OCI-LY7 (cell line): ENCODE measurements around the gene UACA. TPM values are rescaled to one million over a fixed set of nuclear protein-coding genes. Genes with fewer than 3 reads are reported as not detected.

Experiments
- BruUV-seq: library from RNA; stranded (reverse); fragments of 400-500 nt; replicated peaks from 2 replicates; lab custom pipeline; 2021; lab: Mats Ljungman, UMichigan
- CTCF ChIA-PET: fragments of 300-600 bp; sonication (Branson Sonifier 250); formaldehyde crosslinking; loops from one replicate; lab custom pipeline; 2022; ENCODE audit warnings: antibody characterized with exemption; ENCODE audit not compliant: unreplicated experiment; lab: Charles Lee
- POLR2A ChIA-PET: fragments of 300-600 bp; sonication (Branson Sonifier 250); formaldehyde crosslinking; loops from one replicate; lab custom pipeline; 2022; ENCODE audit warnings: antibody characterized with exemption; lab: Charles Lee
- DNase-seq: peaks from one replicate; pipeline ENCODE4 v3.0.0-alpha.2; 2015; ENCODE audit warnings: low spot score
- H2AFZ ChIP-seq: fragments of 200-600 bp; sonication (generic), shearing (Covaris generic); 2 replicates; pipeline ENCODE4 v1.6.1; 2014; ENCODE audit warnings: mild to moderate bottlenecking, antibody characterized with exemption, low read length, moderate library complexity
- H3K27ac ChIP-seq: fragments of 200-600 bp; sonication (generic); 2 replicates; pipeline ENCODE4 v1.5.1; 2014; ENCODE audit warnings: mixed run types, low read depth, mild to moderate bottlenecking, moderate library complexity, low read length, inconsistent platforms; ENCODE audit not compliant: poor library complexity, severe bottlenecking
- H3K36me3 ChIP-seq: fragments of 200-600 bp; sonication (generic); 2 replicates; pipeline ENCODE4 v1.6.1; 2014; ENCODE audit warnings: mild to moderate bottlenecking, antibody characterized with exemption, low read length, moderate library complexity, mixed read lengths; ENCODE audit not compliant: insufficient read depth
- H3K4me1 ChIP-seq: fragments of 200-600 bp; sonication (generic); 2 replicates; pipeline ENCODE4 v1.5.1; 2014; ENCODE audit warnings: mild to moderate bottlenecking, low read length; ENCODE audit not compliant: insufficient read depth, poor library complexity, severe bottlenecking
- H3K4me2 ChIP-seq: fragments of 200-600 bp; sonication (generic); 2 replicates; pipeline ENCODE4 v1.6.1; 2014; ENCODE audit warnings: mild to moderate bottlenecking, low read length
- H3K4me3 ChIP-seq: fragments of 200-600 bp; sonication (generic); 2 replicates; pipeline ENCODE4 v1.5.1; 2014; ENCODE audit warnings: mild to moderate bottlenecking, low read depth, low read length; ENCODE audit not compliant: poor library complexity, severe bottlenecking
- H3K79me2 ChIP-seq: fragments of 200-600 bp; sonication (generic); 2 replicates; pipeline ENCODE4 v1.6.1; 2016; ENCODE audit warnings: low read depth, mild to moderate bottlenecking, low read length, moderate library complexity, mixed read lengths; ENCODE audit not compliant: insufficient read depth
- H3K9me2 ChIP-seq: fragments of 200-600 bp; sonication (generic); 2 replicates; pipeline ENCODE4 v1.6.1; 2016; ENCODE audit warnings: mild to moderate bottlenecking, low read length, mixed read lengths; ENCODE audit not compliant: insufficient read depth
- H3K9me3 ChIP-seq: fragments of 200-600 bp; sonication (generic); 2 replicates; pipeline ENCODE4 v1.6.1; 2014; ENCODE audit warnings: mild to moderate bottlenecking, mixed run types, low read length, mixed read lengths
- H4K20me1 ChIP-seq: fragments of 200-600 bp; sonication (generic); 2 replicates; pipeline ENCODE4 v1.6.1; 2014; ENCODE audit warnings: mild to moderate bottlenecking, antibody characterized with exemption, low read length, moderate library complexity, mixed read lengths; ENCODE audit not compliant: insufficient read depth
- CTCF ChIP-seq: fragments of 200-600 bp; sonication (generic); conservative IDR thresholded peaks from 2 replicates; pipeline ENCODE4 v1.5.1; 2014; ENCODE audit warnings: mild to moderate bottlenecking, antibody characterized with exemption, low read length, moderate library complexity, mixed read lengths
- EZH2phosphoT487 ChIP-seq: fragments of 200-600 bp; sonication (generic); IDR thresholded peaks from 2 replicates; pipeline ENCODE4 v1.6.1; 2018; ENCODE audit warnings: low read depth, borderline replicate concordance, mild to moderate bottlenecking, mixed run types, antibody characterized with exemption, low read length, moderate library complexity, mixed read lengths
- intact Hi-C: fragments of 100-400 bp; cut with micrococcal nuclease; formaldehyde crosslinking; loops from one replicate; pipeline ENCODE4 v1.10.0; 2022; ENCODE audit not compliant: unreplicated experiment
- total RNA-seq, 2 experiments: library from RNA; depleted of rRNA in 1 of 2; stranded (reverse); fragments of >200 nt in 1 of 2; shearing (Covaris generic) in 1 of 2; gene quantifications; 2 replicates each; pipeline ENCODE4 v1.2.3, GENCODE V29; 2014 to 2022

UACA gene
- total RNA-seq, 2 experiments from 2014 or later = not detected

DNA sequence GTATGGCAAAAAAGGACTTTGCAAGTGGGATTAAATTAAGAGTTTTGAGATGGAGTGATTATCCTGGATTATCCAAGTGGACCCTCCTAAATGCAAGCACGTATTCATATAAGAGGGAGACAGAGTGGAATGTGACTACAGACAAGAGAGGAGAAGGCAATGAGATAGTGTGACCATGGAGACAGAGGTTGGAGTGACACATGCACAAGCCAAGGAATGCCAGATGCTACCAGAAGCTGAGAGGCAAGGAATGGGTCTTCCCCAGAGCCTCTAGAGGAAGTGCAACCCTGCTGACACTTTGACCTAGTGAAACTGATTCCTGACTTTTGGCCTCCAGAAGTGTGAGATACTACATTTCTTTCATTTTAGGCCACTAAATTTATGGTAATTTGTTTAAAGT is 117.2 kb downstream of the UACA start:
- no peak for DNase-seq
- no peaks in the 10 kb centered on the region for H3K4me1 ChIP-seq
- no peaks in the 10 kb centered on the region for H3K9me3 ChIP-seq
- no peaks in the 10 kb centered on the region for H3K36me3 ChIP-seq
- no TSS peak for BruUV-seq
- no peak overlapping the region for H3K27ac ChIP-seq
- H3K9me2 ChIP-seq = no peaks in the 10 kb centered on the region
- TF ChIP-seq CTCF = no peak
- TF ChIP-seq EZH2phosphoT487 = no peak
- no peak overlapping the region for H3K4me3 ChIP-seq
- H3K79me2 ChIP-seq = no peaks in the 10 kb centered on the region
- H4K20me1 ChIP-seq = no peaks in the 10 kb centered on the region
- H2AFZ ChIP-seq = no peak overlapping the region
- ChIA-PET POLR2A (no interaction called here), CTCF (no interaction called here)
- no peak overlapping the region for H3K4me2 ChIP-seq
- intact Hi-C loops = no loop called here

- no peak for DNase-seq
- Histone ChIP-seq H4K20me1 (no peaks in the 10 kb centered on the region), H3K4me3 (no peak overlapping the region), H3K79me2 (no peaks in the 10 kb centered on the region), H3K9me2 (no peaks in the 10 kb centered on the region), H3K27ac (no peak overlapping the region), H2AFZ (no peak overlapping the region), H3K36me3 (no peaks in the 10 kb centered on the region), H3K4me1 (no peaks in the 10 kb centered on the region), H3K9me3 (no peaks in the 10 kb centered on the region), H3K4me2 (no peak overlapping the region)
- ChIA-PET POLR2A (no interaction called here), CTCF (no interaction called here)
- intact Hi-C loops = no loop called here
- no TSS peak for BruUV-seq
- TF ChIP-seq EZH2phosphoT487 = no peak
- no peak for TF ChIP-seq CTCF
These were observed 119.6 kb downstream of the UACA start for GRCh38 chr15:70643783-70644125.

GRCh38 chr15:70643106-70643782 is 120.1 kb downstream of the UACA start:
- H2AFZ ChIP-seq = no peak overlapping the region

More at GRCh38 chr15:70643106-70643782, 120.1 kb downstream of the UACA start:
- Histone ChIP-seq H3K9me3 (no peaks in the 10 kb centered on the region), H4K20me1 (no peaks in the 10 kb centered on the region), H3K36me3 (no peaks in the 10 kb centered on the region), H3K4me2 (no peak overlapping the region), H3K79me2 (no peaks in the 10 kb centered on the region), H3K4me1 (no peaks in the 10 kb centered on the region), H3K9me2 (no peaks in the 10 kb centered on the region), H3K27ac (no peak overlapping the region), H3K4me3 (no peak overlapping the region)
- CTCF ChIA-PET = no interaction called here
- POLR2A ChIA-PET = no interaction called here
- TF ChIP-seq EZH2phosphoT487 (no peak), CTCF (no peak)
- intact Hi-C loops = no loop called here
- no peak for DNase-seq
- no TSS peak for BruUV-seq
